Adipocyte (in vitro differentiated cells): ENCODE data around the gene IL19.

Experiments
- DNase-seq: peaks from one replicate; pipeline ENCODE4 v3.0.0-alpha.2; 2015; ENCODE audit warnings: low read depth
- H3K27me3 ChIP-seq: replicated peaks from 2 replicates; pipeline ENCODE4 v1.7.0; 2013; ENCODE audit warnings: mild to moderate bottlenecking, low read length, moderate library complexity; ENCODE audit not compliant: control insufficient read depth, insufficient read depth
- H3K36me3 ChIP-seq: 2 replicates; pipeline ENCODE4 v1.7.0; 2013; ENCODE audit warnings: low read length, mild to moderate bottlenecking, moderate library complexity; ENCODE audit not compliant: control insufficient read depth, insufficient read depth, severe bottlenecking
- H3K4me1 ChIP-seq: 2 replicates; pipeline ENCODE4 v1.7.0; 2013; ENCODE audit warnings: mild to moderate bottlenecking, low read length, moderate library complexity; ENCODE audit not compliant: control insufficient read depth, insufficient read depth
- H3K4me3 ChIP-seq: 2 replicates; pipeline ENCODE4 v1.7.0; 2013; ENCODE audit warnings: mild to moderate bottlenecking, low read length, moderate library complexity
- H3K9ac ChIP-seq: 2 replicates; pipeline ENCODE4 v1.7.0; 2013; ENCODE audit warnings: mild to moderate bottlenecking, low read length, moderate library complexity
- H3K9me3 ChIP-seq: 2 replicates; pipeline ENCODE4 v1.7.0; 2013; ENCODE audit warnings: mild to moderate bottlenecking, low read length, moderate library complexity; ENCODE audit not compliant: control insufficient read depth

The IL19 gene

GRCh38 chr1:206804156-206804737, 33.7 kb downstream of the IL19 start:
- no peak overlapping the region for H3K9ac ChIP-seq
- no peak for DNase-seq
- H3K36me3 ChIP-seq: no peaks in the 10 kb centered on the region
- no peaks in the 10 kb centered on the region for H3K27me3 ChIP-seq
- H3K4me1 ChIP-seq: peaks cover 4% of the 10 kb centered on the region
- H3K4me3 ChIP-seq: no peak overlapping the region
- no peaks in the 10 kb centered on the region for H3K9me3 ChIP-seq

- Histone ChIP-seq H3K9me3 (no peaks in the 10 kb centered on the region), H3K9ac (no peak overlapping the region)
Observed at GRCh38 chr1:206805357-206805756, 34.8 kb downstream of the IL19 start.

GRCh38 chr1:206808615-206809014, 38.0 kb downstream of the IL19 start:
- Histone ChIP-seq H3K9ac (no peak overlapping the region), H3K36me3 (no peaks in the 10 kb centered on the region), H3K9me3 (peaks cover 5% of the 10 kb centered on the region), H3K4me3 (no peak overlapping the region), H3K27me3 (no peaks in the 10 kb centered on the region), H3K4me1 (no peaks in the 10 kb centered on the region)
- peak; percentile 34 for DNase-seq

More at GRCh38 chr1:206805357-206805756, 34.8 kb downstream of the IL19 start:
- H3K36me3 ChIP-seq: no peaks in the 10 kb centered on the region
- no peak for DNase-seq
- H3K4me3 ChIP-seq: no peak overlapping the region
- H3K27me3 ChIP-seq: no peaks in the 10 kb centered on the region
- peaks cover 4% of the 10 kb centered on the region for H3K4me1 ChIP-seq

GRCh38 chr1:206809504-206810084, 39.0 kb downstream of the IL19 start:
- no peaks in the 10 kb centered on the region for H3K36me3 ChIP-seq
- H3K9ac ChIP-seq: no peak overlapping the region
- H3K27me3 ChIP-seq: no peaks in the 10 kb centered on the region
- no peak overlapping the region for H3K4me3 ChIP-seq
- no peaks in the 10 kb centered on the region for H3K4me1 ChIP-seq
- DNase-seq: peak; percentile 53
- peaks cover 5% of the 10 kb centered on the region for H3K9me3 ChIP-seq

GRCh38 chr1:206812471-206812870, 41.9 kb downstream of the IL19 start:
- DNase-seq: no peak
- Histone ChIP-seq H3K36me3 (no peaks in the 10 kb centered on the region), H3K4me1 (peaks cover 10% of the 10 kb centered on the region), H3K9me3 (peaks cover 5% of the 10 kb centered on the region), H3K27me3 (no peaks in the 10 kb centered on the region), H3K4me3 (no peak overlapping the region), H3K9ac (no peak overlapping the region)

GRCh38 chr1:206814716-206815341, 44.3 kb downstream of the IL19 start:
- Histone ChIP-seq H3K27me3 (no peaks in the 10 kb centered on the region), H3K36me3 (no peaks in the 10 kb centered on the region), H3K4me1 (peaks cover 10% of the 10 kb centered on the region), H3K4me3 (no peak overlapping the region), H3K9me3 (peaks cover 5% of the 10 kb centered on the region), H3K9ac (no peak overlapping the region)
- DNase-seq: peak; percentile 61

- peaks cover 10% of the 10 kb centered on the region for H3K4me1 ChIP-seq
- peak overlapping the region; percentile 37 for H3K4me3 ChIP-seq
- H3K9me3 ChIP-seq: peaks cover 5% of the 10 kb centered on the region
- peak; percentile 20 for DNase-seq
- no peaks in the 10 kb centered on the region for H3K27me3 ChIP-seq
- no peak overlapping the region for H3K9ac ChIP-seq
- no peaks in the 10 kb centered on the region for H3K36me3 ChIP-seq
Observed at GRCh38 chr1:206816390-206817287, 46.1 kb downstream of the IL19 start.

- DNase-seq: no peak
- Histone ChIP-seq H3K27me3 (no peaks in the 10 kb centered on the region), H3K4me1 (peaks cover 18% of the 10 kb centered on the region), H3K36me3 (no peaks in the 10 kb centered on the region), H3K4me3 (no peak overlapping the region), H3K9ac (no peak overlapping the region), H3K9me3 (no peaks in the 10 kb centered on the region)
Observed at GRCh38 chr1:206821493-206821892, 50.9 kb downstream of the IL19 start.

GRCh38 chr1:206823727-206824126, 53.2 kb downstream of the IL19 start:
- DNase-seq: no peak
- Histone ChIP-seq H3K4me1 (peaks cover 13% of the 10 kb centered on the region), H3K9ac (peak overlapping the region; percentile 5), H3K27me3 (no peaks in the 10 kb centered on the region), H3K36me3 (no peaks in the 10 kb centered on the region), H3K4me3 (peak overlapping the region; percentile 31), H3K9me3 (no peaks in the 10 kb centered on the region)

- no peak overlapping the region for H3K9ac ChIP-seq
- no peaks in the 10 kb centered on the region for H3K9me3 ChIP-seq
- peaks cover 13% of the 10 kb centered on the region for H3K4me1 ChIP-seq
- H3K27me3 ChIP-seq: no peaks in the 10 kb centered on the region
- peak; percentile 27 for DNase-seq
- H3K4me3 ChIP-seq: peak overlapping the region; percentile 31
- no peaks in the 10 kb centered on the region for H3K36me3 ChIP-seq
Observed at GRCh38 chr1:206824331-206824730, 53.8 kb downstream of the IL19 start.

GRCh38 chr1:206826394-206826793, 55.8 kb downstream of the IL19 start:
- H3K27me3 ChIP-seq: peaks cover 2% of the 10 kb centered on the region
- no peak overlapping the region for H3K9ac ChIP-seq
- no peaks in the 10 kb centered on the region for H3K9me3 ChIP-seq
- no peak overlapping the region for H3K4me3 ChIP-seq
- peak; percentile 11 for DNase-seq
- no peaks in the 10 kb centered on the region for H3K36me3 ChIP-seq
- H3K4me1 ChIP-seq: peaks cover 13% of the 10 kb centered on the region
